HepG2 (cell line): ENCODE data around the gene SMIM29. TPM values are rescaled to one million over a fixed set of nuclear protein-coding genes. Genes with fewer than 3 reads are reported as not detected.

Experiments
- ATAC-seq: fragments of 200-7000 bp; cut with Tn5 transposase; 3 replicates; pipeline ENCODE4 v1.9.1; 2020; ENCODE audit warnings: mild to moderate bottlenecking, moderate library complexity
- BruUV-seq: library from RNA; stranded (reverse); fragments of 400-500 nt; replicated peaks from 2 replicates; lab custom pipeline; 2021; lab: Mats Ljungman, UMichigan
- CTCF ChIA-PET: fragments of 300-600 bp; formaldehyde crosslinking; extraction: SDS; loops from one replicate; lab custom pipeline; 2021; ENCODE audit warnings: low total read pairs, inconsistent platforms, low intra/inter-chr PET ratio; lab: Yijun Ruan, JAX
- POLR2A ChIA-PET: fragments of 350-600 bp; sonication (Branson Sonifier 250); formaldehyde crosslinking; loops from one replicate; lab custom pipeline; 2020; ENCODE audit warnings: antibody characterized with exemption, inconsistent platforms; lab: Yijun Ruan, JAX
- DNase-seq: peaks from one replicate; pipeline ENCODE4 v3.0.0-alpha.2; 2015; ENCODE audit warnings: low spot score
- FAIRE-seq: peaks from 3 replicates; lab custom pipeline; 2011; peaks lifted over from hg19 to GRCh38; lab: Jason Lieb, UNC
- H2AFZ ChIP-seq: one replicate; pipeline ENCODE4 v1.6.1; 2011; ENCODE audit warnings: low read length, inconsistent platforms
- H3K27ac ChIP-seq: fragments of 300-600 bp; 3 replicates; pipeline ENCODE4 v1.8.0; 2011; ENCODE audit warnings: mixed run types, mild to moderate bottlenecking, mixed read lengths, low read length, inconsistent platforms; ENCODE audit not compliant: insufficient read depth; ENCODE audit errors: extremely low read length
- H3K27me3 ChIP-seq, 2 experiments: fragments of 200-600 bp in 1 of 2; 2 replicates in 1 of 2; 3 replicates in 1 of 2; pipeline versions ENCODE4 v1.6.0 to v1.8.0; 2011; ENCODE audit warnings: low read length in 2 of 2, mild to moderate bottlenecking in 2 of 2, moderate library complexity in 2 of 2, inconsistent platforms in 1 of 2; ENCODE audit not compliant: insufficient read depth in 2 of 2, control insufficient read depth in 1 of 2
- H3K36me3 ChIP-seq, 2 experiments: fragments of 200-600 bp in 1 of 2; replicated peaks in 1 of 2; 2 replicates in 1 of 2; 3 replicates in 1 of 2; pipeline versions ENCODE4 v1.5.1 to v1.8.0; 2011; ENCODE audit warnings: low read length in 2 of 2, inconsistent platforms in 1 of 2; ENCODE audit not compliant: insufficient read depth in 2 of 2, control insufficient read depth in 1 of 2
- H3K4me1 ChIP-seq: 2 replicates; pipeline ENCODE4 v1.5.1; 2012; ENCODE audit warnings: low read length, inconsistent platforms; ENCODE audit not compliant: insufficient read depth
- H3K4me2 ChIP-seq: 2 replicates; pipeline ENCODE4 v1.6.0; 2011; ENCODE audit warnings: low read depth, low read length, inconsistent platforms
- H3K4me3 ChIP-seq, 3 experiments: fragments of 200-600 bp in 1 of 3; sonication (generic), shearing (Covaris generic) in 1 of 3; replicated peaks in 1 of 3; 2 replicates each; pipeline ENCODE4 v1.5.1; 2011 to 2016; ENCODE audit warnings: low read length in 3 of 3, inconsistent platforms in 2 of 3, low read depth in 2 of 3, mild to moderate bottlenecking in 2 of 3, control low read depth in 1 of 3, mixed read lengths in 1 of 3; ENCODE audit not compliant: insufficient read depth in 1 of 3
- H3K79me2 ChIP-seq: one replicate; pipeline ENCODE4 v1.6.1; 2011; ENCODE audit warnings: low read length, inconsistent platforms; ENCODE audit not compliant: insufficient read depth
- H3K9ac ChIP-seq: 2 replicates; pipeline ENCODE4 v1.6.0; 2011; ENCODE audit warnings: mild to moderate bottlenecking, low read depth, low read length, inconsistent platforms; ENCODE audit not compliant: insufficient read depth
- H3K9me3 ChIP-seq: 2 replicates; pipeline ENCODE4 v1.5.1; 2012; ENCODE audit warnings: mild to moderate bottlenecking, low read length
- H4K20me1 ChIP-seq: 2 replicates; pipeline ENCODE4 v1.6.0; 2011; ENCODE audit warnings: inconsistent platforms, mild to moderate bottlenecking, low read length, moderate library complexity; ENCODE audit not compliant: insufficient read depth
- CBX2 ChIP-seq, 2 experiments: fragments of 200-600 bp in 1 of 2; sonication (generic); formaldehyde crosslinking in 1 of 2; IDR thresholded peaks; 2 replicates each; pipeline versions ENCODE4 v1.7.0 to v1.8.1; 2018 to 2022; ENCODE audit warnings: low read depth in 2 of 2, low read length in 1 of 2, mild to moderate bottlenecking in 1 of 2, missing genetic modification reagents in 1 of 2
- CREB1 ChIP-seq, 2 experiments: fragments of 450-650 bp in 1 of 2; IDR thresholded peaks; 2 replicates each; pipeline ENCODE4 v1.6.1; 2016 to 2017; ENCODE audit warnings: control low read depth in 1 of 2, mild to moderate bottlenecking in 1 of 2, missing compliant biosample characterization in 1 of 2, missing genetic modification characterization in 1 of 2
- FOXC1 ChIP-seq: sonication (generic); formaldehyde crosslinking; IDR thresholded peaks from 2 replicates; pipeline ENCODE4 v1.8.0; 2022; ENCODE audit warnings: mild to moderate bottlenecking, missing genetic modification reagents, borderline replicate concordance
- FOXM1 ChIP-seq: sonication (generic); formaldehyde crosslinking; IDR thresholded peaks from 2 replicates; pipeline ENCODE4 v1.5.0; 2020; ENCODE audit warnings: missing genetic modification reagents
- ZBTB4 ChIP-seq: sonication (generic); formaldehyde crosslinking; IDR thresholded peaks from 2 replicates; pipeline ENCODE4 v1.4.0; 2020; ENCODE audit warnings: missing genetic modification reagents, mild to moderate bottlenecking, borderline replicate concordance
- ZBTB42 ChIP-seq: sonication (generic); formaldehyde crosslinking; IDR thresholded peaks from 2 replicates; pipeline ENCODE4 v1.5.0; 2020; ENCODE audit warnings: mild to moderate bottlenecking, missing genetic modification reagents
- ZNF282 ChIP-seq: fragments of 450-650 bp; IDR thresholded peaks from 2 replicates; pipeline ENCODE4 v1.6.1; 2018; ENCODE audit not compliant: partially characterized antibody
- ZNF331 ChIP-seq: sonication (generic); formaldehyde crosslinking; IDR thresholded peaks from 2 replicates; pipeline ENCODE4 v1.4.0; 2020; ENCODE audit warnings: missing genetic modification reagents
- ZNF607 ChIP-seq: sonication (generic); formaldehyde crosslinking; IDR thresholded peaks from 2 replicates; pipeline ENCODE4 v1.5.1; 2020; ENCODE audit warnings: missing genetic modification reagents, mild to moderate bottlenecking, borderline replicate concordance
- ZNF772 ChIP-seq: sonication (generic); formaldehyde crosslinking; IDR thresholded peaks from 2 replicates; pipeline ENCODE4 v1.5.0; 2020; ENCODE audit warnings: mild to moderate bottlenecking, missing genetic modification reagents
- WGBS: methylation state at CpG from one replicate; pipeline ENCODE4 v1.1.6; 2017; ENCODE audit warnings: low lambda C conversion rate; 5-methylcytosine and 5-hydroxymethylcytosine counted together
- in situ Hi-C: cut with HindIII; loops from 2 replicates; pipeline ENCODE4 v1.10.0; 2017; ENCODE audit warnings: low pct_unique_long_range_greater_than_20kb; ENCODE audit not compliant: extremely low pct_ligation_motif_present
- intact Hi-C: fragments of 100-400 bp; cut with micrococcal nuclease; formaldehyde crosslinking; loops from one replicate; pipeline ENCODE4 v1.10.0; 2022; ENCODE audit not compliant: unreplicated experiment
- polyA plus RNA-seq, 8 experiments: library from polyadenylated mRNA; depleted of rRNA in 3 of 8; stranded (reverse) in 7 of 8; unstranded in 1 of 8; fragments of >200 nt; fragmentation: Illumina TruSeq in 4 of 8; extraction: Trizol in 4 of 8; gene quantifications; 2 replicates each; pipeline versions ENCODE4 v1.2.1 to v1.2.3, GENCODE V29; 2011 to 2016; ENCODE audit warnings: low read depth in 4 of 8, missing spikeins in 1 of 8, mixed read lengths in 1 of 8; ENCODE audit not compliant: insufficient read depth in 1 of 8
- total RNA-seq, 5 experiments: library from RNA; depleted of rRNA; stranded (reverse); fragments of >200 nt; fragmentation: Illumina TruSeq; extraction: Trizol; gene quantifications; 2 replicates each; pipeline ENCODE4 v1.2.3, GENCODE V29; 2016; ENCODE audit warnings: low read depth in 1 of 5
- TF ChIP-seq, protein P1 (sequence below): IDR thresholded peaks from 2 replicates; pipeline ENCODE4 v1.6.1; 2016; ENCODE audit warnings: missing compliant biosample characterization, missing genetic modification reagents, borderline replicate concordance
- TF ChIP-seq, protein P2 (sequence below): sonication (generic); formaldehyde crosslinking; IDR thresholded peaks from 2 replicates; pipeline ENCODE4 v1.8.1; 2023; ENCODE audit warnings: mild to moderate bottlenecking, missing genetic modification reagents
- TF ChIP-seq, protein P3 (sequence below): IDR thresholded peaks from 2 replicates; pipeline ENCODE4 v1.6.1; 2012; ENCODE audit warnings: inconsistent platforms
- TF ChIP-seq, protein P4 (sequence below): IDR thresholded peaks from 2 replicates; pipeline ENCODE4 v1.6.1; 2016; ENCODE audit warnings: control low read depth

Gene SMIM29
- total and polyA plus RNA-seq, 2 of the 13 experiments (the other 11 are each of a cell fraction or from before 2014, with no cell fraction given) = 8.8 to 15.3 TPM

- H3K36me3 ChIP-seq = peaks cover 6 to 15% of the 10 kb centered on the region in 2 experiments; a peak in 3 of 5 replicates
- FAIRE-seq = no peak
- in situ Hi-C loops = loop anchor here (25.0 kb wide), 1 partner anchor 376 kb away; no protein-coding TSS in a partner anchor
- H3K9ac ChIP-seq = peak within 1 kb of the TSS; percentile 88
- peaks cover 0 to 2% of the 10 kb centered on the region in 2 experiments; a peak in 2 of 5 replicates for H3K27me3 ChIP-seq
- no peaks in the 10 kb centered on the region for H3K9me3 ChIP-seq
- H3K4me3 ChIP-seq = peak within 1 kb of the TSS; percentile 79 to 91 (median 86)
- intact Hi-C loops = loop anchor here (2.0 kb wide), 1 partner anchor 36 kb away; no protein-coding TSS in a partner anchor
- 5% methylated on average over 52 of the region's 91 CpGs for WGBS
- H3K79me2 ChIP-seq = peaks cover 25% of the 10 kb centered on the region
- peak; percentile 81 for DNase-seq
- peaks cover 31% of the 10 kb centered on the region for H3K4me1 ChIP-seq
- CTCF ChIA-PET = no interaction called here
- H3K4me2 ChIP-seq = peak within 1 kb of the TSS; percentile 91
- H2AFZ ChIP-seq = no peak within 1 kb of the TSS
- POLR2A ChIA-PET = interaction anchor here (0.7 to 1.7 kb wide), 8 partner anchors 10 to 190 kb away, joined by 4 to 24 read pairs (median 8); partner anchors contain the start of gene NUDT3
- H3K27ac ChIP-seq = peak within 1 kb of the TSS; percentile 68
- no peaks in the 10 kb centered on the region for H4K20me1 ChIP-seq
- ATAC-seq = peak; percentile 72
- BruUV-seq = no TSS peak
- peak; percentile 68; the same call in 1 of the 2 replicates for TF ChIP-seq ZNF607 (CRISPR knock-in tag)
- TF ChIP-seq, protein P1, sequence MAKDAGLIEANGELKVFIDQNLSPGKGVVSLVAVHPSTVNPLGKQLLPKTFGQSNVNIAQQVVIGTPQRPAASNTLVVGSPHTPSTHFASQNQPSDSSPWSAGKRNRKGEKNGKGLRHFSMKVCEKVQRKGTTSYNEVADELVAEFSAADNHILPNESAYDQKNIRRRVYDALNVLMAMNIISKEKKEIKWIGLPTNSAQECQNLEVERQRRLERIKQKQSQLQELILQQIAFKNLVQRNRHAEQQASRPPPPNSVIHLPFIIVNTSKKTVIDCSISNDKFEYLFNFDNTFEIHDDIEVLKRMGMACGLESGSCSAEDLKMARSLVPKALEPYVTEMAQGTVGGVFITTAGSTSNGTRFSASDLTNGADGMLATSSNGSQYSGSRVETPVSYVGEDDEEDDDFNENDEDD (CRISPR knock-in tag) = 0 out of 2 replicates have a peak, but pooled peaks have one; percentile 43
- TF ChIP-seq, protein P2, sequence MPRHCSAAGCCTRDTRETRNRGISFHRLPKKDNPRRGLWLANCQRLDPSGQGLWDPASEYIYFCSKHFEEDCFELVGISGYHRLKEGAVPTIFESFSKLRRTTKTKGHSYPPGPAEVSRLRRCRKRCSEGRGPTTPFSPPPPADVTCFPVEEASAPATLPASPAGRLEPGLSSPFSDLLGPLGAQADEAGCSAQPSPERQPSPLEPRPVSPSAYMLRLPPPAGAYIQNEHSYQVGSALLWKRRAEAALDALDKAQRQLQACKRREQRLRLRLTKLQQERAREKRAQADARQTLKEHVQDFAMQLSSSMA (CRISPR knock-in tag) = peak; percentile 19; the same call in 1 of the 2 replicates
- 0 out of 2 replicates have a peak, but pooled peaks have one; percentile 56 for TF ChIP-seq ZBTB42 (CRISPR knock-in tag)
- TF ChIP-seq, protein P3, sequence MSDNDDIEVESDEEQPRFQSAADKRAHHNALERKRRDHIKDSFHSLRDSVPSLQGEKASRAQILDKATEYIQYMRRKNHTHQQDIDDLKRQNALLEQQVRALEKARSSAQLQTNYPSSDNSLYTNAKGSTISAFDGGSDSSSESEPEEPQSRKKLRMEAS = peak; percentile 47
- TF ChIP-seq CBX2 (IDR thresholded peaks at IDR 0.05; ENCODE audit: low read depth, low read length) = no peak
- no peak for TF ChIP-seq CBX2 (CRISPR knock-in tag; IDR thresholded peaks at IDR 0.05; ENCODE audit: low read depth)
- 0 out of 2 replicates have a peak, but pooled peaks have one; percentile 63 for TF ChIP-seq ZNF772
- TF ChIP-seq, protein P4, sequence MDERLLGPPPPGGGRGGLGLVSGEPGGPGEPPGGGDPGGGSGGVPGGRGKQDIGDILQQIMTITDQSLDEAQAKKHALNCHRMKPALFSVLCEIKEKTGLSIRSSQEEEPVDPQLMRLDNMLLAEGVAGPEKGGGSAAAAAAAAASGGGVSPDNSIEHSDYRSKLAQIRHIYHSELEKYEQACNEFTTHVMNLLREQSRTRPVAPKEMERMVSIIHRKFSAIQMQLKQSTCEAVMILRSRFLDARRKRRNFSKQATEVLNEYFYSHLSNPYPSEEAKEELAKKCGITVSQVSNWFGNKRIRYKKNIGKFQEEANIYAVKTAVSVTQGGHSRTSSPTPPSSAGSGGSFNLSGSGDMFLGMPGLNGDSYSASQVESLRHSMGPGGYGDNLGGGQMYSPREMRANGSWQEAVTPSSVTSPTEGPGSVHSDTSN (CRISPR knock-in tag) = 0 out of 2 replicates have a peak, but pooled peaks have one; percentile 29
- 0 out of 2 replicates have a peak, but pooled peaks have one; percentile 2 for TF ChIP-seq CREB1 (IDR thresholded peaks at IDR 0.05)
- TF ChIP-seq CREB1 (CRISPR knock-in tag; IDR thresholded peaks at IDR 0.05) = no peak
- TF ChIP-seq FOXM1 = no peak
- peak; percentile 29; the same call in 1 of the 2 replicates for TF ChIP-seq FOXC1 (CRISPR knock-in tag)
- 0 out of 2 replicates have a peak, but pooled peaks have one; percentile 18 for TF ChIP-seq ZBTB4 (CRISPR knock-in tag)
- TF ChIP-seq ZNF282 = no peak
- 0 out of 2 replicates have a peak, but pooled peaks have one; percentile 16 for TF ChIP-seq ZNF331 (CRISPR knock-in tag)
Observed at GRCh38 chr6:34236443-34237315, 12.1 kb downstream of the SMIM29 start, which contains the start of gene HMGA1. HMGA1 (plus strand) TSS chr6:34236873; CDS start chr6:34240781, 3,908 bp downstream.
